HEK293 (cell line): Measurements from ENCODE around the gene SNRPA1.

ENCODE experiments used
- BCL11B ChIP-seq: fragments of 450-650 bp; formaldehyde crosslinking; IDR thresholded peaks from 2 replicates; pipeline ENCODE4 v1.5.1; 2016; ENCODE audit warnings: low read depth, missing biosample characterization, missing genetic modification characterization
- EGR2 ChIP-seq: fragments of 450-650 bp; formaldehyde crosslinking; IDR thresholded peaks from 2 replicates; pipeline ENCODE4 v1.5.1; 2016; ENCODE audit warnings: low read depth, missing biosample characterization, missing genetic modification characterization
- GLI2 ChIP-seq: fragments of 450-650 bp; formaldehyde crosslinking; IDR thresholded peaks from 2 replicates; pipeline ENCODE4; 2017; ENCODE audit warnings: missing biosample characterization, missing genetic modification characterization, low read depth, borderline replicate concordance
- GLIS2 ChIP-seq: fragments of 450-650 bp; formaldehyde crosslinking; IDR thresholded peaks from 2 replicates; pipeline ENCODE4 v1.5.1; 2016; ENCODE audit warnings: missing biosample characterization, missing genetic modification characterization
- KLF1 ChIP-seq: fragments of 450-650 bp; formaldehyde crosslinking; IDR thresholded peaks from 2 replicates; pipeline ENCODE4 v1.5.1; 2016; ENCODE audit warnings: missing biosample characterization, missing genetic modification characterization
- KLF16 ChIP-seq: fragments of 450-650 bp; formaldehyde crosslinking; IDR thresholded peaks from 2 replicates; pipeline ENCODE4 v1.5.1; 2017; ENCODE audit warnings: missing biosample characterization, missing genetic modification characterization
- KLF9 ChIP-seq: fragments of 450-650 bp; formaldehyde crosslinking; IDR thresholded peaks from 2 replicates; pipeline ENCODE4 v1.5.1; 2016; ENCODE audit warnings: missing biosample characterization, missing genetic modification characterization, low read depth
- MEIS1 ChIP-seq: sonication (generic); formaldehyde crosslinking; IDR thresholded peaks from 2 replicates; pipeline ENCODE4 v1.8.1; 2022; ENCODE audit warnings: missing genetic modification reagents, mild to moderate bottlenecking, borderline replicate concordance
- OSR2 ChIP-seq: fragments of 450-650 bp; formaldehyde crosslinking; IDR thresholded peaks from 2 replicates; pipeline ENCODE4 v1.5.1; 2016; ENCODE audit warnings: missing biosample characterization, missing genetic modification characterization
- SALL2 ChIP-seq: fragments of 450-650 bp; formaldehyde crosslinking; IDR thresholded peaks from 2 replicates; pipeline ENCODE4 v1.5.0; 2017; ENCODE audit warnings: missing biosample characterization, mild to moderate bottlenecking, missing genetic modification characterization, borderline replicate concordance
- SCRT1 ChIP-seq: fragments of 450-650 bp; formaldehyde crosslinking; IDR thresholded peaks from 2 replicates; pipeline ENCODE4 v1.5.1; 2016; ENCODE audit warnings: missing biosample characterization, missing genetic modification characterization, borderline replicate concordance
- TCF7L2 ChIP-seq: IDR thresholded peaks from 2 replicates; pipeline ENCODE4 v1.6.1; 2011; ENCODE audit warnings: low read depth, mild to moderate bottlenecking, inconsistent platforms, low read length, moderate library complexity, borderline replicate concordance
- WT1 ChIP-seq: fragments of 450-650 bp; formaldehyde crosslinking; IDR thresholded peaks from 2 replicates; pipeline ENCODE4 v1.5.1; 2016; ENCODE audit warnings: missing biosample characterization, missing genetic modification characterization
- ZBTB20 ChIP-seq: fragments of 450-650 bp; formaldehyde crosslinking; IDR thresholded peaks from 2 replicates; pipeline ENCODE4 v1.5.1; 2016; ENCODE audit warnings: missing biosample characterization, missing genetic modification characterization
- ZEB2 ChIP-seq: fragments of 450-650 bp; formaldehyde crosslinking; IDR thresholded peaks from 2 replicates; pipeline ENCODE4 v1.5.1; 2016; ENCODE audit warnings: missing biosample characterization, missing genetic modification characterization
- ZNF121 ChIP-seq: fragments of 450-650 bp; formaldehyde crosslinking; IDR thresholded peaks from 2 replicates; pipeline ENCODE4 v1.5.1; 2016; ENCODE audit warnings: missing biosample characterization, missing genetic modification characterization
- ZNF132 ChIP-seq: fragments of 450-650 bp; formaldehyde crosslinking; IDR thresholded peaks from 2 replicates; pipeline ENCODE4 v1.5.1; 2017; ENCODE audit warnings: missing biosample characterization, missing genetic modification characterization, borderline replicate concordance
- ZNF174 ChIP-seq: fragments of 450-650 bp; formaldehyde crosslinking; IDR thresholded peaks from 2 replicates; pipeline ENCODE4 v1.5.0; 2017; ENCODE audit warnings: missing biosample characterization, mild to moderate bottlenecking, missing genetic modification characterization
- ZNF2 ChIP-seq: fragments of 450-650 bp; formaldehyde crosslinking; IDR thresholded peaks from 2 replicates; pipeline ENCODE4 v1.5.1; 2016; ENCODE audit warnings: missing biosample characterization, missing genetic modification characterization
- ZNF24 ChIP-seq: fragments of 450-650 bp; formaldehyde crosslinking; IDR thresholded peaks from 2 replicates; pipeline ENCODE4 v1.5.1; 2016; ENCODE audit warnings: missing biosample characterization, missing genetic modification characterization
- ZNF266 ChIP-seq: fragments of 450-650 bp; formaldehyde crosslinking; IDR thresholded peaks from 2 replicates; pipeline ENCODE4 v1.5.1; 2016; ENCODE audit warnings: missing biosample characterization, missing genetic modification characterization, low read depth
- ZNF292 ChIP-seq: fragments of 450-650 bp; formaldehyde crosslinking; IDR thresholded peaks from 2 replicates; pipeline ENCODE4 v1.5.1; 2016; ENCODE audit warnings: low read depth, missing biosample characterization, missing genetic modification characterization, borderline replicate concordance
- ZNF311 ChIP-seq: fragments of 450-650 bp; formaldehyde crosslinking; IDR thresholded peaks from 2 replicates; pipeline ENCODE4 v1.5.1; 2017; ENCODE audit warnings: missing biosample characterization, missing genetic modification characterization, borderline replicate concordance
- ZNF341 ChIP-seq: fragments of 450-650 bp; formaldehyde crosslinking; IDR thresholded peaks from 2 replicates; pipeline ENCODE4; 2016; ENCODE audit warnings: low read depth, missing biosample characterization, missing genetic modification characterization
- ZNF433 ChIP-seq: fragments of 450-650 bp; formaldehyde crosslinking; IDR thresholded peaks from 2 replicates; pipeline ENCODE4 v1.5.1; 2016; ENCODE audit warnings: missing biosample characterization, missing genetic modification characterization, low read depth
- ZNF521 ChIP-seq: fragments of 450-650 bp; formaldehyde crosslinking; IDR thresholded peaks from 2 replicates; pipeline ENCODE4 v1.5.1; 2017; ENCODE audit warnings: missing biosample characterization, mild to moderate bottlenecking, missing genetic modification characterization
- ZNF555 ChIP-seq: fragments of 450-650 bp; formaldehyde crosslinking; conservative IDR thresholded peaks from 2 replicates; pipeline ENCODE4 v1.5.1; 2017; ENCODE audit warnings: missing biosample characterization, mild to moderate bottlenecking, missing genetic modification characterization, inconsistent platforms
- ZNF677 ChIP-seq: fragments of 450-650 bp; IDR thresholded peaks from 2 replicates; pipeline ENCODE4 v1.5.0; 2018; ENCODE audit warnings: missing biosample characterization, mild to moderate bottlenecking, missing genetic modification characterization, moderate library complexity
- ZNF777 ChIP-seq: fragments of 450-650 bp; formaldehyde crosslinking; IDR thresholded peaks from 2 replicates; pipeline ENCODE4 v1.5.1; 2017; ENCODE audit warnings: missing biosample characterization, missing genetic modification characterization, borderline replicate concordance
- ZNF837 ChIP-seq: fragments of 450-650 bp; formaldehyde crosslinking; IDR thresholded peaks from 2 replicates; pipeline ENCODE4 v1.5.1; 2016; ENCODE audit warnings: missing biosample characterization, missing genetic modification characterization
- TF ChIP-seq, protein P1 (sequence below): IDR thresholded peaks from 2 replicates; pipeline ENCODE4 v1.6.1; 2011; ENCODE audit warnings: mild to moderate bottlenecking, low read depth, low read length, borderline replicate concordance
- TF ChIP-seq, protein P2 (sequence below): fragments of 450-650 bp; formaldehyde crosslinking; IDR thresholded peaks from 2 replicates; pipeline ENCODE4 v1.5.1; 2016; ENCODE audit warnings: missing biosample characterization, missing genetic modification characterization
- TF ChIP-seq, protein P3 (sequence below): fragments of 450-650 bp; formaldehyde crosslinking; IDR thresholded peaks from 2 replicates; pipeline ENCODE4 v1.5.1; 2016; ENCODE audit warnings: missing biosample characterization, missing genetic modification characterization
- TF ChIP-seq, protein P4 (sequence below): fragments of 450-650 bp; IDR thresholded peaks from 2 replicates; pipeline ENCODE4 v1.5.1; 2018; ENCODE audit warnings: missing biosample characterization, missing genetic modification characterization

SNRPA1 gene

DNA sequence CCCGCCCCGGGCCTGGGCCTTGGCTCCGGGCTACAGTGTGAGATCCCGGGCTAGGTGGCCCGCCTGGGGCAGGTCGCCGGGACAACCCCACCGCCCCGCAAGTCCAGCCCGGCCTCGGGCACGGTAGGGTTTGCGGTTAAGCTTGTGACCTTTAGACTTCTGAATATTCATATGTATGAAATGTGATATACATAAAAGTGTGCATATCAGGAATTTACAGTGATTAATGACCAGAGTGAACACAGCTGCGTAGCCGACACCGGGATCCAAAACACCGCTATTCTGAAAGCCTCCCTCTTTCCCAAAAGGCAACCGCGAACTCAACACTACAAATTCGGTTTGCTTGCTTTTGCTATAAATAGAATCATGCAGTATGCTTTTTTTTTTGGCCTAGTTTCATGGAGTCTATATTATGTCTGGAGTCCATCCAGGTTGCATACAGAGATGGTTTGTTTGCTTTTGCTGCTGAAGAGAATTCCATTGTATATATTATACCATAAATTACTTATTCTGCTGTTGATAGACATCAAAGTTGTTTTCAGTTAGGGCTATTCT is 636 bp upstream of the SNRPA1 start (continued):
- TF ChIP-seq ZNF433 (tag by site-specific recombination) (no peak), OSR2 (tag by site-specific recombination) (no peak), ZNF24 (tag by site-specific recombination) (no peak), ZNF121 (tag by site-specific recombination) (no peak; the same call in none of the 2 replicates), SALL2 (no peak), KLF16 (tag by site-specific recombination) (no peak), ZNF341 (tag by site-specific recombination) (peak; percentile 92), MEIS1 (CRISPR knock-in tag) (no peak), ZNF292 (tag by site-specific recombination) (no peak), ZNF555 (tag by site-specific recombination) (no peak), KLF9 (tag by site-specific recombination) (no peak), ZNF837 (tag by site-specific recombination) (no peak), ZNF521 (tag by site-specific recombination) (no peak), ZNF2 (tag by site-specific recombination) (no peak), ZNF311 (no peak), GLI2 (tag by site-specific recombination) (no peak), KLF1 (tag by site-specific recombination) (no peak), ZNF266 (tag by site-specific recombination) (no peak), ZNF677 (tag by site-specific recombination) (no peak), EGR2 (no peak), WT1 (peak; percentile 33; the same call in 1 of the 2 replicates), ZBTB20 (peak; percentile 6; the same call in 1 of the 2 replicates), BCL11B (no peak), ZEB2 (tag by site-specific recombination) (no peak; the same call in 1 of the 2 replicates), SCRT1 (tag by site-specific recombination) (no peak), ZNF777 (tag by site-specific recombination) (no peak), ZNF132 (tag by site-specific recombination) (no peak), GLIS2 (tag by site-specific recombination) (no peak), ZNF174 (tag by site-specific recombination) (no peak), TCF7L2 (no peak)
- TF ChIP-seq, protein P1, sequence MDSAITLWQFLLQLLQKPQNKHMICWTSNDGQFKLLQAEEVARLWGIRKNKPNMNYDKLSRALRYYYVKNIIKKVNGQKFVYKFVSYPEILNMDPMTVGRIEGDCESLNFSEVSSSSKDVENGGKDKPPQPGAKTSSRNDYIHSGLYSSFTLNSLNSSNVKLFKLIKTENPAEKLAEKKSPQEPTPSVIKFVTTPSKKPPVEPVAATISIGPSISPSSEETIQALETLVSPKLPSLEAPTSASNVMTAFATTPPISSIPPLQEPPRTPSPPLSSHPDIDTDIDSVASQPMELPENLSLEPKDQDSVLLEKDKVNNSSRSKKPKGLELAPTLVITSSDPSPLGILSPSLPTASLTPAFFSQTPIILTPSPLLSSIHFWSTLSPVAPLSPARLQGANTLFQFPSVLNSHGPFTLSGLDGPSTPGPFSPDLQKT: no peak
- TF ChIP-seq, protein P2, sequence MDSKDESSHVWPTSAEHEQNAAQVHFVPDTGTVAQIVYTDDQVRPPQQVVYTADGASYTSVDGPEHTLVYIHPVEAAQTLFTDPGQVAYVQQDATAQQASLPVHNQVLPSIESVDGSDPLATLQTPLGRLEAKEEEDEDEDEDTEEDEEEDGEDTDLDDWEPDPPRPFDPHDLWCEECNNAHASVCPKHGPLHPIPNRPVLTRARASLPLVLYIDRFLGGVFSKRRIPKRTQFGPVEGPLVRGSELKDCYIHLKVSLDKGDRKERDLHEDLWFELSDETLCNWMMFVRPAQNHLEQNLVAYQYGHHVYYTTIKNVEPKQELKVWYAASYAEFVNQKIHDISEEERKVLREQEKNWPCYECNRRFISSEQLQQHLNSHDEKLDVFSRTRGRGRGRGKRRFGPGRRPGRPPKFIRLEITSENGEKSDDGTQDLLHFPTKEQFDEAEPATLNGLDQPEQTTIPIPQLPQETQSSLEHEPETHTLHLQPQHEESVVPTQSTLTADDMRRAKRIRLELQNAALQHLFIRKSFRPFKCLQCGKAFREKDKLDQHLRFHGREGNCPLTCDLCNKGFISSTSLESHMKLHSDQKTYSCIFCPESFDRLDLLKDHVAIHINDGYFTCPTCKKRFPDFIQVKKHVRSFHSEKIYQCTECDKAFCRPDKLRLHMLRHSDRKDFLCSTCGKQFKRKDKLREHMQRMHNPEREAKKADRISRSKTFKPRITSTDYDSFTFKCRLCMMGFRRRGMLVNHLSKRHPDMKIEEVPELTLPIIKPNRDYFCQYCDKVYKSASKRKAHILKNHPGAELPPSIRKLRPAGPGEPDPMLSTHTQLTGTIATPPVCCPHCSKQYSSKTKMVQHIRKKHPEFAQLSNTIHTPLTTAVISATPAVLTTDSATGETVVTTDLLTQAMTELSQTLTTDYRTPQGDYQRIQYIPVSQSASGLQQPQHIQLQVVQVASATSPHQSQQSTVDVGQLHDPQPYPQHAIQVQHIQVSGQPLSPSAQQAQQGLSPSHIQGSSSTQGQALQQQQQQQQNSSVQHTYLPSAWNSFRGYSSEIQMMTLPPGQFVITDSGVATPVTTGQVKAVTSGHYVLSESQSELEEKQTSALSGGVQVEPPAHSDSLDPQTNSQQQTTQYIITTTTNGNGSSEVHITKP: no peak
- TF ChIP-seq, protein P3, sequence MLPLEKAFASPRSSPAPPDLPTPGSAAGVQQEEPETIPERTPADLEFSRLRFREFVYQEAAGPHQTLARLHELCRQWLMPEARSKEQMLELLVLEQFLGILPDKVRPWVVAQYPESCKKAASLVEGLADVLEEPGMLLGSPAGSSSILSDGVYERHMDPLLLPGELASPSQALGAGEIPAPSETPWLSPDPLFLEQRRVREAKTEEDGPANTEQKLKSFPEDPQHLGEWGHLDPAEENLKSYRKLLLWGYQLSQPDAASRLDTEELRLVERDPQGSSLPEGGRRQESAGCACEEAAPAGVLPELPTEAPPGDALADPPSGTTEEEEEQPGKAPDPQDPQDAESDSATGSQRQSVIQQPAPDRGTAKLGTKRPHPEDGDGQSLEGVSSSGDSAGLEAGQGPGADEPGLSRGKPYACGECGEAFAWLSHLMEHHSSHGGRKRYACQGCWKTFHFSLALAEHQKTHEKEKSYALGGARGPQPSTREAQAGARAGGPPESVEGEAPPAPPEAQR (tag by site-specific recombination): no peak
- TF ChIP-seq, protein P4, sequence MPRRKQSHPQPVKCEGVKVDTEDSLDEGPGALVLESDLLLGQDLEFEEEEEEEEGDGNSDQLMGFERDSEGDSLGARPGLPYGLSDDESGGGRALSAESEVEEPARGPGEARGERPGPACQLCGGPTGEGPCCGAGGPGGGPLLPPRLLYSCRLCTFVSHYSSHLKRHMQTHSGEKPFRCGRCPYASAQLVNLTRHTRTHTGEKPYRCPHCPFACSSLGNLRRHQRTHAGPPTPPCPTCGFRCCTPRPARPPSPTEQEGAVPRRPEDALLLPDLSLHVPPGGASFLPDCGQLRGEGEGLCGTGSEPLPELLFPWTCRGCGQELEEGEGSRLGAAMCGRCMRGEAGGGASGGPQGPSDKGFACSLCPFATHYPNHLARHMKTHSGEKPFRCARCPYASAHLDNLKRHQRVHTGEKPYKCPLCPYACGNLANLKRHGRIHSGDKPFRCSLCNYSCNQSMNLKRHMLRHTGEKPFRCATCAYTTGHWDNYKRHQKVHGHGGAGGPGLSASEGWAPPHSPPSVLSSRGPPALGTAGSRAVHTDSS (tag by site-specific recombination): 0 out of 2 replicates have a peak, but pooled peaks have one; percentile 15
